HG03469 (cell line): ENCODE measurements around the gene METTL21C.

Experiments used
- ATAC-seq: cut with Tn5 transposase; IDR thresholded peaks from one replicate; pipeline ENCODE4 v1.9.1; 2021; ENCODE audit warnings: mild to moderate bottlenecking, moderate library complexity, moderate number of reproducible peaks; ENCODE audit not compliant: unreplicated experiment

Gene METTL21C

DNA sequence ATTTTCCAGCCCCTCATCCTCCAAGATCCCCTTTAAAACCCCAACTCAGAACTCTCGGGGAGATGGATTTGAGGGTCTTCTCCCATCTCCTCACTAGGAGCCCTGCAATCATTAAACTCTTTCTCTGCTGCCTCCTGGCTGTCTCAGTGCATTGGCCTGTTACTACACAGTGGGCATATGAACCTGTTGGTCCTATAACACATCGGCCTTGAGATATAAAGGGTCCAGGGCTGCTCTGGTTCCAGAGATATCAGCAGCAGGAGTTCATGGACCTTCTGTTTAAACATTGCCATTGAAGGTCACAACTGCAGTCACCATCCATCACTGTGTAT lies 3.8 kb upstream of the METTL21C start:
- ATAC-seq, result no peak

GRCh38 chr13:102697929-102698648 lies 3.2 kb upstream of the METTL21C start:
- ATAC-seq, result no peak

DNA sequence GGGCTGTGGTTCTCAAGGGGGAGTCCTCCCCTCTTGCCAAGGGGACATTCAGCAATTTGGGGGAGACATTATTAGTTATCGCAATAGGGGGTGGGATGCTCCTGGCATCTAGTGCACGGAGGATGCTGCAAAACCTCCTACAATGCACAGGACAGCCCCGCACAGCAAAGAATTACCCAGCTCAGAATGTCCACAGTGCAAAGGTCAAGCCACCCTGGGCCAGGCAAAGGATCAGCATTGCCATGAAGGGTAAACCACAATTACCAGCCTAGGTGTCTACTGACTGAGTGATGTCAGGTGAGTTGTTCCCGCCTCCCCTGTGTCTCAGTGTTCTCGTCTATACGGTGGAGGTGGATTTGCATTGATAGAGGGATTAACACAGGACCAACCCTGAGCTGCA lies 2.4 kb upstream of the METTL21C start:
- ATAC-seq, result no peak

GRCh38 chr13:102696465-102696864 lies 1.6 kb upstream of the METTL21C start:
- ATAC-seq, result no peak

- no peak for ATAC-seq
These were observed 1.1 kb downstream of the METTL21C start for GRCh38 chr13:102693776-102694175.

DNA sequence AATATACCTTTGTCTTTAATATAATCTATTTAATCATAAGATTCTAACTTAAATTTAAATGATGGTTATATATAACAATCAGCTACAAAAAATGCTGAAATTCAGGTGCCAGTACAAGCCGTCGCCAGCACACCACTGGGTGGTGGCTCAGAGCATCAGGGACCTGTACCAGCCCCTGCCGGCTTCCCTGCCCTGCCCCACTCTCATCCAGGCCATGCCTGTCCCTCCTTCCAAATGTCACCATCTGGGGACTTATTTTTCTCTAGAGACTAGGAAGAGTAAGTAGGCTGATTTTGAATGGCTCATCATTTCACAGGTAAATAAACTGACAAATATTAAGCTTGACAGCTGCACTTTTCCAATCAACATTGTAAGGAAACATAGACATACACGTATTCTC lies 1.6 kb downstream of the METTL21C start:
- no peak for ATAC-seq

- ATAC-seq, result no peak
These were observed 2.4 kb downstream of the METTL21C start for GRCh38 chr13:102692491-102692826.

DNA sequence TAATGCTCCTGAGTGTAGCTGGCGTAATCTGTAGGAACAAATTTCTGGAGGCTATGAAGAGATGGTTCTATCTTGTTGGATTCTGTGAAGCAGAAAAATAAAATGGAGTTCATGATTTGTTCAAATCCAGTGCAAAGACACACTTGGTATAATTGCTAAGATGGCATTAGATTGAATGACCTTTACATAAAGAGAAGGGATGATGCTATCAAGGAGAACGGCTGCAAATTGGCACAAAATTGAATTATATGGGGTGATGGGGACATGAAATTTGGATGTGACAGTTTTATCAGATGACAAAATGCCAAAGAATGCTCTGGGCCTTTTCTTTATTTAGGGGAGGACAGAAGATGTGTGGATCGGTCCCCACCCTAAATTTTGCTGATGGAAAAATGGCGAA lies 4.0 kb downstream of the METTL21C start:
- no peak for ATAC-seq

DNA sequence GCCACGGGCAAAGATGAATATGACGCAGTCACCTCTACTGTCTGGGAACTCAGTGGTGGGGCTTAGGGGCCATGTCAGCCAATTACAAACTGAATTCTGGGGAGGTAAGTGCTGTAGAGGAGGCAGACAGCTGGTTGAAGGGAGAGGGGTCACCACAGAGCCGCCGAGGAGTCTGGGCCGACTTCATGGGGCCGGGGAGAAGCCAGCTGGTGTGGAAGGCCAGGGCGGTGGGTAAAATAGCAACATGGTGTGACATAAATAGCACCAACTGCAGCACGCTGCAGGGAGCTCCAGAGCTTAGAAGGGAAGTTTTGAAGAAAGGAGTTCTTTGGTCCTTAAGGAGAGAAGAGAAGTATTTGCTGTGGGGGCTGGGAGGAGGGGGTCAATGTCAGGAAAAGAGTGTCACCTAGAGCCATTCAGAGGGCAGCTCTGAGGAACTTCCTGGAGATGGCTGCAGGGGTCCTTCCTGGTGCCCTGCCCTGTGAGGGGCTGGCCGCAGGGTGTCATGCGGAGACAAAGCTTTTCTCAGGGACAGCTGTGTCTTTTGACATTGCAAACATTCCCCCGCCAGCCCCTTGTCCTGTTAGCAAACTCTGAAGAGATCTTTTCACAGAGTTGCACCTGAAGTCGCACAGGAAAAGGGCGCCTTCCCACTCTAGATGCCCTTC lies 6.4 kb downstream of the METTL21C start:
- no peak for ATAC-seq

DNA sequence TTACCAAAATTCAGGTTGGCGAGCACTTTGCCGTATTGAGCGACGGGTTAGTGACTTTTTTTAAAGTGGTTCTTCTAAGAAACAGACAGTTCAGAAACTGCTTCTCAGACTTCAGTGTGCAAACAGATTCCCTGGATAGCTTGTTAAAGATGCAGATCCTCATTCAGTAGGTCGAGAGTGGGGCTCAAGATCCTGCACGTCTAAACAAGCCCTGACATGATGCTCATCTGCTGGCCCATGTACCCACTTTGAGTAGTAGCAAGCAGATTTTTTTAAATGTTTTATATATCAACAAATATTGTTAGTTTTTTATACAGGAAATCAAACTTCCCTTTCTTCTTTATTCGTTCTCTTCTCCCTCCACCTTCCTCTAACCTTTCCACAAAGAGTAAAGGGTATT lies 7.3 kb downstream of the METTL21C start:
- ATAC-seq, result no peak

GRCh38 chr13:102686024-102686423 lies 8.8 kb downstream of the METTL21C start:
- no peak for ATAC-seq

DNA sequence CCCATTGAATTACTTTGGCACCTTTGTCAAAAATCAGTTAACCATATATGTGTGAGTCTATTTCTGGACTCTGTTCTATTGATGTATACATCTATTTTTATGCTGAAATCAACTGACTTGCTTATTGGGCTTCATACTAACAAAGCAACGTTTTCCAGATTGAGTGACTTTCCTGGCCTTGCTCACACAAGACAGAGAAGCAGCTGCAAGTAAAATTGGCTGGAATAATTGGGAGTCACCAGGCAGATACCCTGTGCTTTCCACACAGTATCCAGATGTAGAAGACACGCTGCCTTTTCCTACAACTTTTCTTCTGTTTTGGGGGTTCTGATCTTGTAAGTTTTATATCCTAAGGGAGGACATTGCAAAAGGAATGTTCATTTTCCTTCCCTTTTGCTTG lies 11.2 kb downstream of the METTL21C start:
- ATAC-seq, result no peak

- ATAC-seq, result no peak
These were observed 12.1 kb downstream of the METTL21C start for GRCh38 chr13:102682727-102683126.

- ATAC-seq, result no peak
These were observed 12.6 kb downstream of the METTL21C start for GRCh38 chr13:102682211-102682610.

- no peak for ATAC-seq
These were observed 13.8 kb downstream of the METTL21C start for GRCh38 chr13:102680842-102681740.

GRCh38 chr13:102680133-102680717 lies 14.6 kb downstream of the METTL21C start:
- ATAC-seq, result no peak

DNA sequence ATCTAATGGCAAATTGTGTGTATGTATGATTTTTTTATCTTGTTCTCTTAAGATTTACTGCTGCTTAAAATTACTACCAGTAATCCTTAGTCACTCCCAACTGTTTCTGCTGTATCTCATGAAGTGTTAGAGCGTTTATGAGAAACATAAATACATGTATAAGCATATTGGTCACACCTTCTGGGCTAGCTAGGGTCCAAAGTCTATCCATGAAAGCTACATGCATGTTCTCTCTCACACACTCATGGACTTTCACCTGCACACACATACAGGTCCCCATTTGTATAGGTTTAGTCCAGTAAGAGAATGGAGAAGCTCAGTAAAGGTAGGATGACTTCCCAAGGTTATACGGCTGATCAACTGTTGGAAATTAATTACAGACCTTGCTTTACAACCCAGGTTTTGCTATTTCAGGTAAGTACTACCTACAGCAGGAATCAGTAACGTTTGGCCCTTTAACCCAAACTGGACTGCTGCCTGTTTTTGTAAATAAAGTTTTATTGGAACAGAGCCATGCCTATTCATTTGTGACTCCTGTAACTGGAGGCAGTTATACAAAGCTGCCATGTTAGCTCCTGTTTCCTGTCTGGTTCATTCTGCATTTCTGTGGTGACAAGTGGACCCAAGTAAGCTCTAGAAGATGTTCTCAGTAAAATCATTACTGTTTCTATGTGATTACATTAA lies 15.3 kb downstream of the METTL21C start:
- ATAC-seq, result no peak

DNA sequence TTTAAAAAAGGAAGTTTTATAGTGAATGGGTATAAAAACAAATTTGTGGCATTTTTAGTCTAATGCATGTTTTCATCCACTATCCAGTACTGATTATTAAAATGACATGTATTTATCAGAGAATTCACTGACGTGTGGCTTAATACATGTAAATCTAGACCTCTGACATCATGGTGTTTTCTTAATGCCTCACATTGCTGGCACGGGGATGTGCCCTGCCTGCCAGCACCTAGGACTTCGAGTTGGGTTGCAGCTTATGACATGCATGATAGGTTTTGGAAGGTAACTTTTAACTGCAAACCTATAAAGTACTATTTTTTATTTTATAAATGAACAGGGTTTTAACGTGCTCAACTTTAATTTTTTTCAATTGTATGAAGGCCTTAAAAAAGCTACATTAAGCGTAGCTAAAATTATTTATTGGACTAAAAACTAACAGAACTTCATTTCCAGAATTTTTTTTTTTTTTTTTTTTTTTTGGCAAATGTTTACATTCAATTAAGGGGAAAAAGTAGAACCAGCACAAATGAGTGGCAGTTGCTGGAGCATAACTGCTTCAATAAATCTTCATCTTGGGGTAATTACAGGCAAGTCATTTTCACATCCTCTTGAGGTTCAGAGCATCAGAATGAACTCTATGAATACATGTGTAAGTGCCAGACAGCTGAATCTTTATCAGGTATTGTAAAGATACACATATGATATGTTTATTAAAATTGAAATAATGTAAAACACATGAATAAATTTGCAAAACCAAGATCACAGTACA lies 16.3 kb downstream of the METTL21C start:
- ATAC-seq, result no peak

DNA sequence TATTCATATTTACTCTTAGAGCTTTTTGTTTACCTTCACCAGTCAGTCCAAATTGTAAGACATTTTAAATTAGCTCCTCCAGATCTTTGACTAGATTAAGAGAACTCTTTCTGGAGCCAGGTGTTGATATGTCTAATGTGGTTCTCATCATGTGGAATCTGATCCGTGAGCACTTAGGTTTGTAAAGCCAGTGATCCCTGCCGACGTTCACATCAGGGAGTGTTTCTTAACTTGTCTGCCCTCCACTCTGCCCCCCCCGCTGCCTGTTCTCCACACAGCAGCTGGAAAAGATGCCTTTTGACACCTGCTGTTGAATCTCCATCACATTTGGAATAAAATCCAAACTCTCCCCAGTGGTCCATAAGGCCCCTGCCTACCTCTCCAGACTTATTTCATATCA lies 17.7 kb downstream of the METTL21C start:
- ATAC-seq, result no peak

DNA sequence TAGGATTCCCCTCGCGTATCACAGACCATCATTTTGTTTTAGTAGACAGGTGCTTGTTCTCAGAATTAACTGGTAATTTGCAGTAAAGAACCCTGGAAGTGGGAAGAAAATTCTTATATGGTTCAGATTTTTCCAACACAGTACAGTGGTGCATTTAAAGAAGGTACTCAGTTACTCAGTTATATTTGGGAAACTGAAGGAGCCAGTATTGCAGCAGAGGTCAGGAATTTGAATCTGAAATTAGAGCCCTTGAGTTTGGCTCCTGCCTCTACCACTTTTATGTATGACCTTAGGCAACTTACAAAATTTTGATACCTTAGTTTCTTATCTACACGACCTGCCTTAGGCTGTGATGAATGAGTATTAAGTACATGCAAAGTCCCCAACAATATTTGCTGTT lies 19.7 kb downstream of the METTL21C start:
- ATAC-seq, result no peak
